ENCODE data around the gene B9D1.

DNA sequence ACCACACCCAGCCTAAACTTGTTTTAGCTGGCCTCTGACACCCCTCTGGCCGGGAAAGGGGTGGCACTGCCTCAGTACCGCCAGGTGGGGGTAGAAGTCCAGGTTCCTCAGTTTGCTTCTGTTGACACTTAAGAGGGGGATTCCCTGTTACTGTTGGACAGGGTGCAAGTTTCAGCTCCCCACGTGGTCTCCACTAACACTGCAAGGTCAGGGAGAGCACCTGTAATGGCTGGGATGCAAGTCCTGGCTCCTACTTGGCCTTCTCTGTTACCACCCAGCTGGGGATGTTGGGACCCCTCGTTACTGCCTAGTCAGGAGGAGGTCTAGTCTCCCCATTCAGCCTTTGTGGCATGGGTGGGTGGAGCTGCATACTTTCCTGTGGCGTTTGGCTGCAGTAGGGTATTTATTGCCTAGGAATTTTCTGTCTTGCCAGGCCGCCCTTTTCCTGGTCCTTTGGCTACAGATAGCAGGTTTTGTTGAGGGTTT, 35.1 kb upstream of the B9D1 start:
- TF ChIP-seq, protein P1, sequence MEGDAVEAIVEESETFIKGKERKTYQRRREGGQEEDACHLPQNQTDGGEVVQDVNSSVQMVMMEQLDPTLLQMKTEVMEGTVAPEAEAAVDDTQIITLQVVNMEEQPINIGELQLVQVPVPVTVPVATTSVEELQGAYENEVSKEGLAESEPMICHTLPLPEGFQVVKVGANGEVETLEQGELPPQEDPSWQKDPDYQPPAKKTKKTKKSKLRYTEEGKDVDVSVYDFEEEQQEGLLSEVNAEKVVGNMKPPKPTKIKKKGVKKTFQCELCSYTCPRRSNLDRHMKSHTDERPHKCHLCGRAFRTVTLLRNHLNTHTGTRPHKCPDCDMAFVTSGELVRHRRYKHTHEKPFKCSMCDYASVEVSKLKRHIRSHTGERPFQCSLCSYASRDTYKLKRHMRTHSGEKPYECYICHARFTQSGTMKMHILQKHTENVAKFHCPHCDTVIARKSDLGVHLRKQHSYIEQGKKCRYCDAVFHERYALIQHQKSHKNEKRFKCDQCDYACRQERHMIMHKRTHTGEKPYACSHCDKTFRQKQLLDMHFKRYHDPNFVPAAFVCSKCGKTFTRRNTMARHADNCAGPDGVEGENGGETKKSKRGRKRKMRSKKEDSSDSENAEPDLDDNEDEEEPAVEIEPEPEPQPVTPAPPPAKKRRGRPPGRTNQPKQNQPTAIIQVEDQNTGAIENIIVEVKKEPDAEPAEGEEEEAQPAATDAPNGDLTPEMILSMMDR (IDR thresholded peaks at IDR 0.05; ENCODE audit: low read depth, low read length, poor library complexity, severe bottlenecking) = no peak
- TF ChIP-seq EZH2phosphoT487 (IDR thresholded peaks at IDR 0.05; ENCODE audit: borderline replicate concordance, low read length) = no peak
